Transverse colon (tissue), 4 donors: ENCODE results near the gene GOSR2. TPM values are rescaled to one million over a fixed set of nuclear protein-coding genes. Genes with fewer than 3 reads are reported as not detected.

ENCODE experiments used
- DNase-seq: peaks from one replicate; pipeline ENCODE4 v3.0.0-alpha.2; 2019
- H3K27ac ChIP-seq, 4 donors: fragments of 200-600 bp; sonication (generic); 2 replicates each; pipeline ENCODE4 v1.5.1; 2016 to 2018; ENCODE audit warnings: inconsistent platforms in 4 of 4
- H3K27me3 ChIP-seq: fragments of 200-600 bp; sonication (generic); 2 replicates; pipeline ENCODE4 v1.5.1; 2017; ENCODE audit warnings: inconsistent platforms
- H3K36me3 ChIP-seq, 4 donors: fragments of 200-600 bp; sonication (generic); 2 replicates each; pipeline ENCODE4 v1.5.1; 2017 to 2019; ENCODE audit warnings: inconsistent platforms in 4 of 4
- H3K4me1 ChIP-seq, 4 donors: fragments of 200-600 bp; sonication (generic); 2 replicates each; pipeline ENCODE4 v1.5.1; 2017 to 2020; ENCODE audit warnings: inconsistent platforms in 4 of 4
- H3K4me3 ChIP-seq, 4 donors: fragments of 200-600 bp; sonication (generic); 1 replicate in 1 of 4; 2 replicates in 3 of 4; pipeline versions ENCODE4 v1.5.1 to v1.6.1; 2017 to 2019; ENCODE audit warnings: inconsistent platforms in 4 of 4
- H3K9me3 ChIP-seq, 2 donors: fragments of 200-600 bp; sonication (generic); 2 replicates each; pipeline ENCODE4 v1.5.1; 2017 to 2019; ENCODE audit warnings: inconsistent platforms in 2 of 2
- EP300 ChIP-seq: sonication (generic); formaldehyde crosslinking; IDR thresholded peaks from one replicate; pipeline ENCODE4 v1.6.1; 2017; ENCODE audit warnings: antibody characterized with exemption, low read depth
- POLR2A ChIP-seq: fragments of 450-650 bp; IDR thresholded peaks from one replicate; pipeline ENCODE4 v1.6.1; 2016; ENCODE audit warnings: antibody characterized with exemption, mild to moderate bottlenecking, moderate library complexity
- POLR2AphosphoS5 ChIP-seq, 3 donors: sonication (generic); formaldehyde crosslinking; IDR thresholded peaks; one replicate each; pipeline ENCODE4 v1.6.1; 2016; ENCODE audit warnings: antibody characterized with exemption in 3 of 3
- WGBS, 2 donors: methylation state at CpG; one replicate each; pipeline ENCODE4 v1.1.5; 2018; ENCODE audit warnings: low coverage in 1 of 2; 5-methylcytosine and 5-hydroxymethylcytosine counted together
- in situ Hi-C, 4 donors: fragments of 200-750 bp; cut with MboI; loops; one replicate each; pipeline versions ENCODE4 v1.15.0 to v1.15.1; 2017; ENCODE audit warnings: low sequenced_read_pairs in 3 of 4, low pct_ligation_motif_present in 1 of 4, low pct_unique_long_range_greater_than_20kb in 1 of 4
- intact Hi-C: fragments of 100-400 bp; cut with DNase I; formaldehyde crosslinking; loops from one replicate; pipeline ENCODE4 v1.15.1; 2023; ENCODE audit warnings: low total_unique reads
- total RNA-seq, 4 donors: library from RNA; depleted of rRNA; stranded (reverse); fragments of >200 nt; gene quantifications; one replicate each; pipeline ENCODE4 v1.1.0, GENCODE V29; 2016
- TF ChIP-seq, protein P1 (sequence below), 5 experiments: fragments of 200-600 bp in 3 of 5; fragments of 450-650 bp in 2 of 5; sonication (generic) in 3 of 5; IDR thresholded peaks; 1 replicate in 2 of 5; 2 replicates in 3 of 5; pipeline ENCODE4 v1.5.1; 2016 to 2017; ENCODE audit warnings: antibody characterized with exemption in 5 of 5, inconsistent platforms in 3 of 5, mild to moderate bottlenecking in 2 of 5, moderate library complexity in 1 of 5

Gene GOSR2
- total RNA-seq, 4 donors from 2014 or later = 50.0 to 102 (median 62.8) TPM

DNA sequence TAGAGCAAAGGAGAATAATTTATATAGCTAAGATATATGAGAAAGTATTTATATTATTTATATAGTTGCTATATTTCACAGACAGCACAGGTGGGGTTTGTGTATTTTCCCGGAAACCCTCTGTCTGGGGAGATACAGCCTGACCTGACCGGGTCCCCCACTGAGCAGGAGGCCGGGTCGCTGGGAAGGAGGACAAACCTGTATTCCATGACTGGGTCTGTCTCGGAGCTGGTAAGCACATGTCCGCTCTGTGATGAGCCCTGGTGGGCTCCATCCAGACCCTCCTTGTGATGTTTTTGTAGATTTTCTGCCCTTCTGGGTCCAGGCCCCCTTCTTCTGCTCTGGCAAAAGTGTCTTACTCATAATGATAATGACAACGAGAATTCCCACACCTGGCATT lies 43.9 kb upstream of the GOSR2 start:
- intact Hi-C loops = no loop called here
- DNase-seq = no peak
- TF ChIP-seq EP300 (no peak), POLR2A (no peak), POLR2AphosphoS5 (IDR thresholded peaks at IDR 0.05) (no peak)
- TF ChIP-seq, protein P1, sequence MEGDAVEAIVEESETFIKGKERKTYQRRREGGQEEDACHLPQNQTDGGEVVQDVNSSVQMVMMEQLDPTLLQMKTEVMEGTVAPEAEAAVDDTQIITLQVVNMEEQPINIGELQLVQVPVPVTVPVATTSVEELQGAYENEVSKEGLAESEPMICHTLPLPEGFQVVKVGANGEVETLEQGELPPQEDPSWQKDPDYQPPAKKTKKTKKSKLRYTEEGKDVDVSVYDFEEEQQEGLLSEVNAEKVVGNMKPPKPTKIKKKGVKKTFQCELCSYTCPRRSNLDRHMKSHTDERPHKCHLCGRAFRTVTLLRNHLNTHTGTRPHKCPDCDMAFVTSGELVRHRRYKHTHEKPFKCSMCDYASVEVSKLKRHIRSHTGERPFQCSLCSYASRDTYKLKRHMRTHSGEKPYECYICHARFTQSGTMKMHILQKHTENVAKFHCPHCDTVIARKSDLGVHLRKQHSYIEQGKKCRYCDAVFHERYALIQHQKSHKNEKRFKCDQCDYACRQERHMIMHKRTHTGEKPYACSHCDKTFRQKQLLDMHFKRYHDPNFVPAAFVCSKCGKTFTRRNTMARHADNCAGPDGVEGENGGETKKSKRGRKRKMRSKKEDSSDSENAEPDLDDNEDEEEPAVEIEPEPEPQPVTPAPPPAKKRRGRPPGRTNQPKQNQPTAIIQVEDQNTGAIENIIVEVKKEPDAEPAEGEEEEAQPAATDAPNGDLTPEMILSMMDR (IDR thresholded peaks at IDR 0.05) = no peak
- in situ Hi-C loops = no loop called here
- no peaks in the 10 kb centered on the region for H3K4me1 ChIP-seq
- no peaks in the 10 kb centered on the region for H3K36me3 ChIP-seq
- H3K27me3 ChIP-seq = peaks cover 6% of the 10 kb centered on the region
- H3K9me3 ChIP-seq = no peaks in the 10 kb centered on the region
- H3K27ac ChIP-seq = no peak overlapping the region
- H3K4me3 ChIP-seq = no peak overlapping the region
- 33 to 77% methylated on average over 1 to 7 of the region's 7 CpGs for WGBS, 2 donors

DNA sequence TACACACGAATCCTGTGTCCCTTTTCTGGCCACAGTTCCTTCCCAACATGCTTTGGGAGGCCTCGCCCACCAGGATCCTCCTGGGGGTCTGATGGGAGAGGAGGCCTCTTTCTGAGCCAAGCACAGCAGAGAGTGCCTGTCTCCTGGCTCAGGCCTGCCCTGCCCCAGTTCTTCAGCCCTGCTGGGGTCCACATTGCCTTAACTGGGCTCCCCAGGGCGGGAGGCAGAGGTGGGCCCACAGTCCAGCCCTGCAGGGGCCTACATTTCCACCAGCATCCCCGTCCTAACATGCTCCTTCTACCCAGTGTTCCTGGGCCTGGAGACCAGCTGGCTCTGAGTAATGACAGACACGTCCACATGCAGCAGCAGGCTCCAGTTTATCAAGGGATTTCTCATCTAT lies 41.9 kb upstream of the GOSR2 start:
- 74% methylated on average over 5 of the region's 5 CpGs; no CpG with 5 or more reads in 1 of the 2 donors for WGBS, 2 donors
- DNase-seq = no peak
- Histone ChIP-seq H3K27ac (no peak overlapping the region), H3K9me3 (no peaks in the 10 kb centered on the region), H3K4me1 (no peaks in the 10 kb centered on the region), H3K27me3 (peaks cover 14% of the 10 kb centered on the region), H3K36me3 (no peaks in the 10 kb centered on the region), H3K4me3 (no peak overlapping the region)
- in situ Hi-C loops = no loop called here
- TF ChIP-seq POLR2A (no peak), EP300 (no peak), POLR2AphosphoS5 (IDR thresholded peaks at IDR 0.05) (no peak)
- TF ChIP-seq, protein P1 (IDR thresholded peaks at IDR 0.05) = no peak
- intact Hi-C loops = no loop called here

DNA sequence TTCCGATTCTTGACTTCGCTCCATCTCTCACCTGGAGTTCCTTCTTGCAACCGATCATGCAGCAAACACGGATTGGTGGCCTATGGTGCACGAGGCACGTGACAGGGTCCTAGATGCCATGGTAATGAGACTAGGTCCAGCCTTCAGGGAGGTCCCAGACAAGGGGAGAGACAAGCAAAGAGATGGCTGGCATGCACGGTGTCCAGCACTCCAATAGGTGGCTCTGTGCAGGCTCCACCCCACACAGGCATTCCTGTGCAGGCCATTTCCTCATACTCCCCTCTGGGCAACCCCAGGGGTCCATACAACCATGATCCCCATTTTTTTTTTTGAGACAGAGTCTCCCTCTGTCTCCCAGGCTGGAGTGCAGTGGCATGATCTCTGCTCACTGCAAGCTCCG lies 40.3 kb upstream of the GOSR2 start:
- intact Hi-C loops (no loop called here), in situ Hi-C loops (no loop called here)
- Histone ChIP-seq H3K4me3 (no peak overlapping the region), H3K36me3 (no peaks in the 10 kb centered on the region), H3K4me1 (no peaks in the 10 kb centered on the region), H3K9me3 (no peaks in the 10 kb centered on the region), H3K27ac (no peak overlapping the region), H3K27me3 (peaks cover 14% of the 10 kb centered on the region)
- TF ChIP-seq EP300 (no peak), POLR2A (no peak), POLR2AphosphoS5 (IDR thresholded peaks at IDR 0.05) (no peak)
- TF ChIP-seq, protein P1 (IDR thresholded peaks at IDR 0.05) = no peak
- WGBS, 2 donors = 85 to 92% methylated on average over 2 to 8 of the region's 8 CpGs
- no peak for DNase-seq

DNA sequence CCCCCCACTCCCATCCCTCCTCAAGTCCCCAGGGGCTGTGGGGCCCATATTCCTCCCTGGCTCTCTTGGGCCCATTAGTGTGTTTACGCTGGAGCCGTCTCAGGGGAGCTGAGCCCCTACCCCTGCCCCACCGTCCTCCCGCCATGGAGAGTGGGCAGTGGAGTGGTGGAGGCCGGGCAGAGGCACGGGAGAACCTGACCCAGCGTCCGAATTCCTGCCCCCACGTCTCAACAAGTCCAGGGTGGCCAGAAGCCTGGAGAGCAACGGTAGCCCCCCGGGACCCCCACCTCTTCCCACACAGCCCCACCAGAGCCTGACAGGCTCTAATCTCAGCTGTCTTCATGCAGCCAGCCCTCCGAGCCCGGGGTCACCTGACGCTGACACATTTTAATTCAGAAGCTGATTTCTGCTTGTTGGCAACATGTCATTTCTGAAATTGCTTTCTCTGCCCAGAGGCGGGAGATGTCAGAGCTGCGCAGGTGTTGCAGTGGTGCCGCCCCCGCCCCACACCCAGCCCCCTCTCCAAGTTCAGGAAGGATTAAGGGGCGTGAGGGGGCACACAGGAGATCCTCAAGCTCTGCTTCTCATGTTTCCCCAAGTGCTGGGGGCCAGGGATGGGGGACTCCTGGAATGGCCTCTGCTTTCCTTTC lies 39.0 kb upstream of the GOSR2 start:
- no peak overlapping the region for H3K4me3 ChIP-seq
- no peaks in the 10 kb centered on the region for H3K36me3 ChIP-seq
- in situ Hi-C loops (no loop called here), intact Hi-C loops (no loop called here)
- WGBS, 2 donors = 53 to 73% methylated on average over 3 to 19 of the region's 19 CpGs
- H3K9me3 ChIP-seq = no peaks in the 10 kb centered on the region
- H3K4me1 ChIP-seq = no peaks in the 10 kb centered on the region
- no peak overlapping the region for H3K27ac ChIP-seq
- no peak for DNase-seq
- H3K27me3 ChIP-seq = peaks cover 17% of the 10 kb centered on the region
- TF ChIP-seq POLR2A (no peak), POLR2AphosphoS5 (IDR thresholded peaks at IDR 0.05) (no peak), EP300 (no peak)
- TF ChIP-seq, protein P1 (IDR thresholded peaks at IDR 0.05) = no peak
